Esophagus squamous epithelium (tissue), 5 donors: ENCODE results near the gene CDYL. TPM values are rescaled to one million over a fixed set of nuclear protein-coding genes. Genes with fewer than 3 reads are reported as not detected.

Experiments
- DNase-seq: peaks from one replicate; lab custom pipeline; 2025; lab: John Stamatoyannopoulos, UW
- H3K27ac ChIP-seq, 4 donors: fragments of 200-600 bp; sonication (generic); one replicate each; pipeline ENCODE4 v1.5.1; 2016 to 2019; ENCODE audit warnings: mild to moderate bottlenecking in 1 of 4
- H3K27me3 ChIP-seq, 4 donors: fragments of 200-600 bp; sonication (generic); 1 replicate in 3 of 4; 2 replicates in 1 of 4; pipeline versions ENCODE4 v1.5.1 to v1.6.0; 2017 to 2021; ENCODE audit warnings: antibody characterized with exemption in 1 of 4
- H3K36me3 ChIP-seq, 3 donors: fragments of 200-600 bp; sonication (generic); one replicate each; pipeline ENCODE4 v1.5.1; 2016 to 2019
- H3K4me1 ChIP-seq, 3 donors: fragments of 200-600 bp; sonication (generic); one replicate each; pipeline ENCODE4 v1.5.1; 2017 to 2019
- H3K4me3 ChIP-seq, 4 donors: fragments of 200-600 bp; sonication (generic); 1 replicate in 3 of 4; 2 replicates in 1 of 4; pipeline ENCODE4 v1.5.1; 2016 to 2019; ENCODE audit warnings: mild to moderate bottlenecking in 2 of 4, moderate library complexity in 1 of 4
- H3K9me3 ChIP-seq, 3 donors: fragments of 200-600 bp; sonication (generic); one replicate each; pipeline ENCODE4 v1.5.1; 2016 to 2019
- POLR2A ChIP-seq, 4 donors: fragments of 450-650 bp; IDR thresholded peaks; one replicate each; pipeline ENCODE4 v1.6.1; 2017; ENCODE audit warnings: antibody characterized with exemption in 4 of 4, mild to moderate bottlenecking in 4 of 4, moderate library complexity in 3 of 4
- WGBS, 2 donors: methylation state at CpG; one replicate each; pipeline ENCODE4 v1.1.5; 2018; 5-methylcytosine and 5-hydroxymethylcytosine counted together
- intact Hi-C: fragments of 100-400 bp; cut with DNase I; formaldehyde crosslinking; loops from one replicate; pipeline ENCODE4 v1.15.0; 2022
- total RNA-seq, 4 donors: library from RNA; depleted of rRNA; stranded (reverse); fragments of >200 nt; gene quantifications; one replicate each; pipeline ENCODE4 v1.1.0, GENCODE V29; 2016
- TF ChIP-seq, protein P1 (sequence below), 6 experiments: fragments of 450-650 bp in 4 of 6; fragments of 200-600 bp in 2 of 6; sonication (generic) in 2 of 6; IDR thresholded peaks; one replicate each; pipeline ENCODE4 v1.5.1; 2016 to 2019; ENCODE audit warnings: antibody characterized with exemption in 6 of 6, mild to moderate bottlenecking in 4 of 6, moderate library complexity in 4 of 6
- donor health status: DM: yes; HTN: yes; CAD: no.

The CDYL gene
- total RNA-seq, 4 donors from 2014 or later, result 15.2 to 43.5 (median 19.6) TPM

DNA sequence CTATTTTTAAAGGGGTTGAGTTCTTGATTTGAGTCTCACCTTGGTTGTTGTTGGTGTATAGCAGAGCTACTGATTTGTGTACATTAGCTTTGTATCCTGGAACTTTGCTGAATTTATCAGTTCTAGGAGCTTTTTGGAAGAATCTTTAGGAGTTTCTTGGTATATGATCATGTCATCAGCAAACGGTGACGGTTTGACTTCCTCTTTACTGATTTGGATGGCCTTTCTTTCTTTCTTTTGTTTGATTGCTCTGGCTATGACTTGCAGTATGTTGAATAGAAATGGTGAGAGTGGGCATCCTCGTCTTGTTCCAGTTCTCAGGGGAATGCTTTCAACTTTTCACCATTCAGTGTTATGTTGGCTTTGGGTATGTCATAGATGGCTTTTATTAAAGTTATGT lies 64.0 kb downstream of the CDYL start:
- Histone ChIP-seq H3K36me3 (no peaks in the 10 kb centered on the region), H3K4me1 (no peaks in the 10 kb centered on the region), H3K27me3 (no peaks in the 10 kb centered on the region), H3K27ac (no peak overlapping the region), H3K9me3 (peaks cover 0 to 23% (median 20%) of the 10 kb centered on the region in 3 donors), H3K4me3 (no peak overlapping the region)
- no peak for DNase-seq
- intact Hi-C loops, result no loop called here
- WGBS, 2 donors, result 87 to 89% methylated on average over 3 of the region's 3 CpGs
- TF ChIP-seq, protein P1, sequence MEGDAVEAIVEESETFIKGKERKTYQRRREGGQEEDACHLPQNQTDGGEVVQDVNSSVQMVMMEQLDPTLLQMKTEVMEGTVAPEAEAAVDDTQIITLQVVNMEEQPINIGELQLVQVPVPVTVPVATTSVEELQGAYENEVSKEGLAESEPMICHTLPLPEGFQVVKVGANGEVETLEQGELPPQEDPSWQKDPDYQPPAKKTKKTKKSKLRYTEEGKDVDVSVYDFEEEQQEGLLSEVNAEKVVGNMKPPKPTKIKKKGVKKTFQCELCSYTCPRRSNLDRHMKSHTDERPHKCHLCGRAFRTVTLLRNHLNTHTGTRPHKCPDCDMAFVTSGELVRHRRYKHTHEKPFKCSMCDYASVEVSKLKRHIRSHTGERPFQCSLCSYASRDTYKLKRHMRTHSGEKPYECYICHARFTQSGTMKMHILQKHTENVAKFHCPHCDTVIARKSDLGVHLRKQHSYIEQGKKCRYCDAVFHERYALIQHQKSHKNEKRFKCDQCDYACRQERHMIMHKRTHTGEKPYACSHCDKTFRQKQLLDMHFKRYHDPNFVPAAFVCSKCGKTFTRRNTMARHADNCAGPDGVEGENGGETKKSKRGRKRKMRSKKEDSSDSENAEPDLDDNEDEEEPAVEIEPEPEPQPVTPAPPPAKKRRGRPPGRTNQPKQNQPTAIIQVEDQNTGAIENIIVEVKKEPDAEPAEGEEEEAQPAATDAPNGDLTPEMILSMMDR (IDR thresholded peaks at IDR 0.05), result no peak
- TF ChIP-seq POLR2A (IDR thresholded peaks at IDR 0.05), result no peak

DNA sequence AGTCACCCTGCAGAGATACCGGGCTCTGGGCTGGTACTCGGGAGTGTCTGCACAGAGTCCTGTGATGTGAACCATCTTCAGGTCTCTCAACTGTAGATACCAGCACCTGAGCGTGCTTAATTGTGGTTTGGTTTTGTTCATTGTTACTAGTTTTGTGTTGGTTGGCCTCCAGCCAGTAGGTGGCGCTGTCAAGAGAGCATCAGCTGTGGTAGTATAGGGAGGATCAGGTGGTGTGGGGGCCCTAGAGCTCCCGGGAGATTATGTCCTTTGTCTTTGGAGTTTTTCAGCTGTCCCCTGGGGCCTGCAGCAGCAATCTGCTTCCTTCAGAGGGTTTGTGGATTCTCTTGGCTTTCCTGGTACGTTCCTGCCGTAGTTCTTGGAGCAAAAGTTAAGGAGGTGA lies 67.9 kb downstream of the CDYL start:
- H3K9me3 ChIP-seq, result peaks cover 0 to 28% (median 19%) of the 10 kb centered on the region in 3 donors
- 87 to 96% methylated on average over 5 to 7 of the region's 7 CpGs for WGBS, 2 donors
- no peaks in the 10 kb centered on the region for H3K36me3 ChIP-seq
- intact Hi-C loops, result no loop called here
- TF ChIP-seq POLR2A (IDR thresholded peaks at IDR 0.05), result no peak
- TF ChIP-seq, protein P1 (IDR thresholded peaks at IDR 0.05), result no peak
- peaks cover 0 to 7% (median 0%) of the 10 kb centered on the region in 3 donors for H3K4me1 ChIP-seq
- H3K27me3 ChIP-seq, result no peaks in the 10 kb centered on the region
- no peak overlapping the region for H3K27ac ChIP-seq
- no peak overlapping the region for H3K4me3 ChIP-seq
- DNase-seq, result no peak

DNA sequence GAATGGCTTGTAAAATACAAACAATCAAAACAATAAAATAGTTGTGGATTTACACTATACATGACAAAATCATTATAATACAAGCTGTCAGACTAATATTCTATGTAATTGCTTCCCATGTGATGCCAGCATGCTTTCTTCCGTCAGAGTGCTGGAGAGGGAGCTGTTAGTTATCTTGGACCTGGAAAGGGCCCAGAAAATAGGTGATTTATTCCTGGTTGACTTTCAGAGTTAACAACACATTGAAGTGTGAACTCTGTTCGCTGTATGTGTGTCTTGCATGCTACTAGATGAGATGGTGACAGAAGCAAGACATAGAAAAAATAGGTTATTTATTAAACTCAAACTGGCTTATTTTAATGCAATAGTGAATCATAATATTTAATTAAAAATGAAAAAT lies 70.2 kb downstream of the CDYL start:
- no peaks in the 10 kb centered on the region for H3K27me3 ChIP-seq
- DNase-seq, result no peak
- H3K4me1 ChIP-seq, result peaks cover 0 to 7% (median 0%) of the 10 kb centered on the region in 3 donors
- no peak overlapping the region for H3K27ac ChIP-seq
- H3K36me3 ChIP-seq, result no peaks in the 10 kb centered on the region
- 87 to 93% methylated on average over 2 of the region's 2 CpGs for WGBS, 2 donors
- H3K4me3 ChIP-seq, result no peak overlapping the region
- no peak for TF ChIP-seq POLR2A (IDR thresholded peaks at IDR 0.05)
- TF ChIP-seq, protein P1 (IDR thresholded peaks at IDR 0.05), result no peak
- peaks cover 0 to 28% (median 19%) of the 10 kb centered on the region in 3 donors for H3K9me3 ChIP-seq
- intact Hi-C loops, result no loop called here

DNA sequence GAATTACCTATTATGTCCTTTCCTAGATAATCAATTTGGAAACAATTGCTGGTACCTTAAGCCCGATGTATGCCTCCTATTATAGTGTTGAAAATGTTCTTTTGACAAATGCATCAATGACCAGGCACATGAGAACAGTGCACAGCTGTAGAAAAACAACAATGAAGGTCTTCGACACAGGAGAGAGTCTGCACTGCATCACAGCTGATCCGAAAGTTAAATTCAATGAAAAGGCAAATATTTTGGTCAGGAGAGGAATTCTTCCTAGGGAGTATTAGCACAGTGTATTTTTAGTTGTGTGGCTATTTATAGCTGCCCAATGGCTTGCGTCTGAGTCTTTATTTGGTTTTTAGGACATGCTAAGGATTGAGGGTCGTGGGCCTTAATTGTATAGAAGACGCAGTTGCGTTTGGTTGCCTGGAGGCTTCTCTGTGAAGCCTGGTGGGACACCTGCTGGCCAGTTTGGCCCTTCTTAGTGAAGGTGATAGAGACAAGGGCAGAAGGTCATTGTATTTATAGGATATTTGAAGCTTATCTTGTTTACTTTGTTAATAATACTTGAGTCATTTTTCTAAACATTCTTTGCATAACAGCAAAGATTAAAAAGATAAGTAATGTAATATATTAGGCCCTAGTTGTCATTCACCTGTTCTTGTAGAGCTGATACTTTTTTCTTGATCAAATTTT lies 72.3 kb downstream of the CDYL start:
- TF ChIP-seq, protein P1 (IDR thresholded peaks at IDR 0.05), result no peak
- TF ChIP-seq POLR2A (IDR thresholded peaks at IDR 0.05), result no peak
- Histone ChIP-seq H3K4me1 (peaks cover 0 to 17% (median 0%) of the 10 kb centered on the region in 3 donors), H3K27me3 (no peaks in the 10 kb centered on the region), H3K36me3 (no peaks in the 10 kb centered on the region), H3K4me3 (no peak overlapping the region), H3K9me3 (peaks cover 0 to 15% (median 9%) of the 10 kb centered on the region in 3 donors), H3K27ac (no peak overlapping the region)
- no peak for DNase-seq
- WGBS, 2 donors, result 70 to 79% methylated on average over 7 of the region's 7 CpGs
- intact Hi-C loops, result no loop called here

DNA sequence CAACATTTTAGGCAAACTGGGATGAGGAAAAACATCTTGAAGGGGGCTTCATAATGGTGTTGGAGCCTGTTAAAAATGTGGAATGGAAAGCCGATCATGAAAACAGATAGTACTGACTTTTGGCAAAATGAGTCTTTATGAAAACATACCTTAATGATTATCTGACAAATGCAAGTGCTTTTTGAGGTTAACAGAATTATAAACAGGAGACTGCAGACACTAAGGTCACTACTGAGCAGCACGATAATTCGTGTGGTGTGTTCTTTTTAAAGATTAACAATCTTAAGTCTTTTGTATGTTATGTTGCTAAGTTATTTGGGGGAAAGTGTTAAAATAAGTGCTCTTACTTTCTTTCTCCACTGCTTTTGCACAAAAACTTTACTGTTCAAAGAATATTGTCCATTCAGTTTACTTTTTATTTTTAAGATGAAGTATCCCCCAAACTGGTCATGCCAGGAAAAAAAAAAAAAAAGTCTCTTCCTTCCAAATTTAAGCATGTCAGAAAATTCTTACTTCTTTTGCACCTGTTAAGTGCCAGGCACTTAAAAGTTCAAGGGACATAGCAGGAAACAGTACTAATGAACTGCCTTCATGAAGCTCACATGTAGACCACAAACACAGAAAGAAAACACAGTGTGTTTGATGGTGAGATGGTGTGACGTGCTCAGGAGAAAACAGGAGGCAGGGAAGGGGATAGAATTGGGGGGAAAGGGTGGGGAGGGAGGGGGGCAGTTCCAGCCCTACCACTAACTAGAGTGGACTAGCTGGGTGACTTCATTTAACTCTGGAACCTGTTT lies 73.2 kb downstream of the CDYL start:
- intact Hi-C loops, result no loop called here
- Histone ChIP-seq H3K4me3 (no peak overlapping the region), H3K27me3 (no peaks in the 10 kb centered on the region), H3K27ac (no peak overlapping the region), H3K36me3 (no peaks in the 10 kb centered on the region), H3K9me3 (peaks cover 0 to 7% (median 0%) of the 10 kb centered on the region in 3 donors), H3K4me1 (peaks cover 0 to 26% (median 0%) of the 10 kb centered on the region in 3 donors)
- TF ChIP-seq POLR2A (IDR thresholded peaks at IDR 0.05), result no peak
- TF ChIP-seq, protein P1 (IDR thresholded peaks at IDR 0.05), result no peak
- WGBS, 2 donors, result 72 to 73% methylated on average over 4 of the region's 4 CpGs
- no peak for DNase-seq
